Progenitor cell of endocrine pancreas (in vitro differentiated cells): Measurements from ENCODE around the gene KNDC1. TPM values are rescaled to one million over a fixed set of nuclear protein-coding genes. Genes with fewer than 3 reads are reported as not detected.

ENCODE experiments used
- DNase-seq: peaks from one replicate; pipeline ENCODE4 v3.0.0; 2021; ENCODE audit warnings: low spot score; ENCODE audit not compliant: unreplicated experiment
- H3K27ac Mint-ChIP-seq: 2 replicates; pipeline ENCODE4 v1.8.0; 2021; ENCODE audit warnings: mild to moderate bottlenecking, moderate library complexity, mixed read lengths
- H3K27me3 Mint-ChIP-seq: 2 replicates; pipeline ENCODE4 v1.8.0; 2021; ENCODE audit warnings: mixed read lengths
- H3K36me3 Mint-ChIP-seq: 2 replicates; pipeline ENCODE4 v1.8.0; 2022; ENCODE audit warnings: mixed read lengths; ENCODE audit not compliant: insufficient read depth
- H3K4me1 Mint-ChIP-seq: 2 replicates; pipeline ENCODE4 v1.8.0; 2021; ENCODE audit warnings: low read depth, mixed read lengths
- H3K4me3 Mint-ChIP-seq: 2 replicates; pipeline ENCODE4 v1.8.0; 2021; ENCODE audit warnings: low read depth, mild to moderate bottlenecking, moderate library complexity, mixed read lengths
- H3K9me3 Mint-ChIP-seq: 2 replicates; pipeline ENCODE4 v1.8.0; 2021; ENCODE audit warnings: low read depth, mixed read lengths
- total RNA-seq: library from RNA; stranded (reverse); gene quantifications from 2 replicates; pipeline ENCODE4 v1.2.1, GENCODE V29; 2021
- TF ChIP-seq, protein P1 (sequence below): fragments of 200-600 bp; sonication (generic); IDR thresholded peaks from one replicate; pipeline ENCODE4 v1.5.0; 2021; ENCODE audit warnings: antibody characterized with exemption, mild to moderate bottlenecking; ENCODE audit not compliant: unreplicated experiment

KNDC1 gene
- total RNA-seq, 1 donor from 2014 or later, result 14.2 TPM

DNA sequence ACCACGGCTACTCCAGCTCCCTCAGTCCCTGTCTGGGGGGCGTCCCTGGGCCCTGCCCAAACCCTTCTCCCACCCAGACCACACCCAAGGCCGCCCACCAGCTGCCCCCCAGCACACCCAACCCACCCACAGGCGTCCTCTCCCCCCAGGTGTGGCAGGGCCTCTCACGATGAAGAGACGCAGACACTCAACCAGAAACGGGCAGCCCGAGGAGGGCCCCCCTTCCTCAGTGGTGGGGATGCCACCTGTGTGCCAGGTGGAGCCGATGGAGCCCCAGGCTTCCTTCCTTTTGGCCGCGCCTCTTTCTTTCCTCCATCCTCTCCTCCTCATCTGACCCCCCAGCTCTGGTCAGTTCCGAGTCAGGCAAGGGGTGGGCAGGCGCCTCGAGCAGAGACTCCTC lies 43.6 kb upstream of the KNDC1 start:
- no peak overlapping the region for H3K4me3 Mint-ChIP-seq
- H3K27me3 Mint-ChIP-seq, result peaks cover 11% of the 10 kb centered on the region
- no peak for DNase-seq
- TF ChIP-seq, protein P1, sequence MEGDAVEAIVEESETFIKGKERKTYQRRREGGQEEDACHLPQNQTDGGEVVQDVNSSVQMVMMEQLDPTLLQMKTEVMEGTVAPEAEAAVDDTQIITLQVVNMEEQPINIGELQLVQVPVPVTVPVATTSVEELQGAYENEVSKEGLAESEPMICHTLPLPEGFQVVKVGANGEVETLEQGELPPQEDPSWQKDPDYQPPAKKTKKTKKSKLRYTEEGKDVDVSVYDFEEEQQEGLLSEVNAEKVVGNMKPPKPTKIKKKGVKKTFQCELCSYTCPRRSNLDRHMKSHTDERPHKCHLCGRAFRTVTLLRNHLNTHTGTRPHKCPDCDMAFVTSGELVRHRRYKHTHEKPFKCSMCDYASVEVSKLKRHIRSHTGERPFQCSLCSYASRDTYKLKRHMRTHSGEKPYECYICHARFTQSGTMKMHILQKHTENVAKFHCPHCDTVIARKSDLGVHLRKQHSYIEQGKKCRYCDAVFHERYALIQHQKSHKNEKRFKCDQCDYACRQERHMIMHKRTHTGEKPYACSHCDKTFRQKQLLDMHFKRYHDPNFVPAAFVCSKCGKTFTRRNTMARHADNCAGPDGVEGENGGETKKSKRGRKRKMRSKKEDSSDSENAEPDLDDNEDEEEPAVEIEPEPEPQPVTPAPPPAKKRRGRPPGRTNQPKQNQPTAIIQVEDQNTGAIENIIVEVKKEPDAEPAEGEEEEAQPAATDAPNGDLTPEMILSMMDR, result no peak
- H3K36me3 Mint-ChIP-seq, result no peaks in the 10 kb centered on the region
- H3K9me3 Mint-ChIP-seq, result peaks cover 3% of the 10 kb centered on the region
- no peaks in the 10 kb centered on the region for H3K4me1 Mint-ChIP-seq
- no peak overlapping the region for H3K27ac Mint-ChIP-seq

DNA sequence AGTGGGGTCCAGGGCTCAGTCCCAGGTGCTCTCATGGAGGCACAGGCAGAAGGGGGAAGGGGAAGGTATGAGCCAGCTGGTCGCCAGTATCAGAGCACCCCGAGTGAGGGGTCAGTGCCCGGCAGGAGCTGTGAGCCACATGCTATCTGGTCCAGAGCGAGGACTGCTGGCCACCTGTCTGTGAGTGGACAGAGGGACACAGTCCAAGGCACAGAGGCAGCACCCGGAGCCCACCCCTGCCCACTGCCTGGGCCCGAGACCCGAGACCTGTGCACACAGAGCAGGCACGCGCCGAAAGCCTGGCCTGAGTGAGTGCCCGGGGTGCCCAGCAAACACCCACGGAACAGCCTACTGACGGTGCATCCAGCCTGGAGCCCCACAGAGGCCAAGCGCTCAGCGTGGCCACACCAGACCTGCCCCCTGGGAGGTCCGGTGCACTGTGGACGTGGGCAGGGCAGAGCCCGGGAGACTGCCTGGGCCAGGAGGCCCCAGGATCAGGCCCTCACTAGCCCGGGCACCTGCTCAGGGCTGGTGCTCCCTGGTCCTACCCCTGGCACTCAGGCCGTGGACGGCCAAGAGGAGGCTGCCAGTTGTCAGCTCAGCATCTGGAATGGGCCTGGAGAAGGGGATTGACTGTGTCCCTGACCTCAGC lies 42.9 kb upstream of the KNDC1 start:
- Mint-ChIP-seq H3K27ac (no peak overlapping the region), H3K36me3 (no peaks in the 10 kb centered on the region), H3K4me3 (no peak overlapping the region), H3K27me3 (peaks cover 11% of the 10 kb centered on the region), H3K9me3 (peaks cover 3% of the 10 kb centered on the region), H3K4me1 (no peaks in the 10 kb centered on the region)
- TF ChIP-seq, protein P1, result no peak
- no peak for DNase-seq

DNA sequence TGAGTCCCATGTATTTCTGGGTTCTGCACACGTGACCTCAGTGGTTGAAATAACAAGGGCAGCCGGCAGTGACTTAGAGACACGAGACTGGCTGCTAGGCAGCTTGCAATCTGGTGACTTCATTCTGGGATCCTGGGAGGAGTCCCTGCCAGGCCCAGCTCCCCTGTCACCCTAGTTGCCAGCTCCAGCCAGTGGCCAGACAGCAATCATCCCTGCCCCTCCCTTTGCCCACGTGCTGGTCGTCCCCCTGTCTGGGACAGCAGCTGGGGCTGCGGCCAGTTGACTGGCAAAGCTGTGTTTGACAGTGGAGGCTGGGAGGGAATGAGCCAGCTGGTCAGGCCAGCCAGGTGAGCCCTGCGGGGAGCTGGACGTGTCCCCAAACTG lies 42.3 kb upstream of the KNDC1 start:
- Mint-ChIP-seq H3K27ac (no peak overlapping the region), H3K27me3 (peaks cover 11% of the 10 kb centered on the region), H3K4me3 (no peak overlapping the region), H3K36me3 (no peaks in the 10 kb centered on the region), H3K4me1 (no peaks in the 10 kb centered on the region), H3K9me3 (peaks cover 3% of the 10 kb centered on the region)
- no peak for DNase-seq
- TF ChIP-seq, protein P1, result no peak

DNA sequence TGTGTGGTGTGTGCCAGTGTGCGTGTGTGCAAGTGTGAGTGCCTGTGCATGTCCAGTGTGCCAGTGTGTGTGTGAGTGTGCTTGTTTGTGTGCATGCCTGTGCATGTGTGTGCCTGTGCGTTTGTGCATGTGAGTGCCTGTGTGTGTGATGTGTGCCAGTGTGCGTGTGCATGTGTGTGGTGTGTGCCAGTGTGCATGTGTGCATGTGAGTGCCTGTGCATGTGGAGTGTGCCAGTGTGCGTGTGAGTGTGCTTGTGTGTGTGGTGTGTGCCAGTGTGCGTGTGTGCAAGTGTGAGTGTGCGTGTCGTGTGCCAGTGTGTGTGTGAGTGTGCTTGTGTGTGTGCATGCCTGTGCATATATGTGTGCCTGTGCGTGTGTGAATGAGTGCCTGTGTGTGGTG lies 38.5 kb upstream of the KNDC1 start:
- TF ChIP-seq, protein P1, result no peak
- Mint-ChIP-seq H3K4me3 (no peak overlapping the region), H3K4me1 (no peaks in the 10 kb centered on the region), H3K9me3 (peaks cover 3% of the 10 kb centered on the region), H3K27me3 (peaks cover 38% of the 10 kb centered on the region), H3K36me3 (no peaks in the 10 kb centered on the region), H3K27ac (no peak overlapping the region)
- DNase-seq, result no peak

DNA sequence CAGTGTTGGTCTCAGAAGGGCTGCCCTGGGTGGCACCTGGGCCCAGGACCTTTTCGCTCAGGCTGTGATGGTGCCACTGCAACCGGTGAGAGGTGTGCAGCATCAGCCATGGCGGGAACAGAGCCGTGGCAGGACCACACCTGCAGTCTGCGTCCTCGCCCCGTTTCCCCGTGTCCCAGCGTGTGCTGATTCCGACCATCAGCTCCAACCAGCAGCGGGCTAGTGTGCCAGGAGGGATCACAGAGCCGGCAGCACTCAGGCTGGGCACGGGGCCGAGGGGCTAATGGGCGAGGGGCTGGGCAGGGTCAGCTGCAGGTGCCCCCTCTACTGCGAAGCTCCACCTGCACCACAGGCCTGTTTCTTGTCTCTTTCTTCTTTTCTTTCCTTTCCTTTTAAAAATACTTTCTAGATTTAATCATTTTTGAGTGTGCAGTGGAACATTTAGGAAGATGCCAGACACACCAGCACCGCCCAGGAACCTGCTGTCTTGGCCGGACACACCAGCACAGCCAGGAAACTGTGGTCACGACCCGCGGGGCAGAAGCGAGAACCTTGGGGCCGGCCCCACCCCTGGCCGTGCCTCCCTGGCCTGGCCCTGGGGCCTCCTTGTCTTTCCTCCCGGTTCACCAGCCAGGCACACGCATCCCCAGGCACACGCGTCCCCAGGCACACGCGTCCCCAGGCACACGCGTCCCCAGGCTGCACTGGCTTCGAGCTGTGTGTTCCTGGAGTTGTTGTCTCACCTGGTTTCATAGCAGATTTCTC lies 37.7 kb upstream of the KNDC1 start:
- TF ChIP-seq, protein P1, result no peak
- Mint-ChIP-seq H3K36me3 (no peaks in the 10 kb centered on the region), H3K4me3 (no peak overlapping the region), H3K27me3 (peaks cover 38% of the 10 kb centered on the region), H3K4me1 (no peaks in the 10 kb centered on the region), H3K27ac (no peak overlapping the region), H3K9me3 (peaks cover 3% of the 10 kb centered on the region)
- no peak for DNase-seq
